Ishikawa (cell line): ENCODE results near the gene PHLPP2.

Experiments used
- CEBPB ChIP-seq: IDR thresholded peaks from 2 replicates; pipeline ENCODE4 v1.6.1; 2012
- EP300 ChIP-seq: IDR thresholded peaks from 2 replicates; pipeline ENCODE4 v1.6.1; 2012; ENCODE audit warnings: borderline replicate concordance

GRCh38 chr16:71630808-71631207 is 93.7 kb downstream of the PHLPP2 start:
- TF ChIP-seq CEBPB (no peak), EP300 (no peak)
